ENCODE results near the gene ZNF280A. TPM values are rescaled to one million over a fixed set of nuclear protein-coding genes. Genes with fewer than 3 reads are reported as not detected.
"Not testable (repeated sequence)": the region's sequence is repeated elsewhere in the genome, so short reads cannot be mapped to it uniquely, and the experiment has no call there.

ZNF280A gene
- polyA plus RNA-seq, 3 donors, result 0.07 TPM; not detected in 2

DNA sequence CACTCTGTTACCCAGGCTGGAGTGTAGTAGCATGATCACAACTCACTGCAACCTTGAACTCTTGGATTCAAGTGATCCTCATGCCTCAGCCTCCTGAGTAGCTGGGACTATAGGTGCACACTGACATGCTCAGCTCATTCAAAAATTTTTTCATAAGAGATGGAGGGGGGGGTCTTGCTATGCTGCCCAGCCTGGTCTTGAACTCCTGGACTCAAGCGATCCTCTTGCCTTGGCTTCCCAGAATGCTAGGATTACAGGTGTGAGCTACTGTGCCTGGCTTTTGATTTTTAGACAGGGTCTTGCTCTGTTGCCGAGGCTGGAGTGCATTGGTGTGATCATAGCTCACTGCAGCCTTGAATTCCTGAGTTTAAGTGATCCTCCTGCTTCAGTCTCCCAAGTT, 25.0 kb upstream of the ZNF280A start:
- DNase-seq (ENCODE audit: low read depth in 3 of 3, low spot score in 2 of 3), result no peak

DNA sequence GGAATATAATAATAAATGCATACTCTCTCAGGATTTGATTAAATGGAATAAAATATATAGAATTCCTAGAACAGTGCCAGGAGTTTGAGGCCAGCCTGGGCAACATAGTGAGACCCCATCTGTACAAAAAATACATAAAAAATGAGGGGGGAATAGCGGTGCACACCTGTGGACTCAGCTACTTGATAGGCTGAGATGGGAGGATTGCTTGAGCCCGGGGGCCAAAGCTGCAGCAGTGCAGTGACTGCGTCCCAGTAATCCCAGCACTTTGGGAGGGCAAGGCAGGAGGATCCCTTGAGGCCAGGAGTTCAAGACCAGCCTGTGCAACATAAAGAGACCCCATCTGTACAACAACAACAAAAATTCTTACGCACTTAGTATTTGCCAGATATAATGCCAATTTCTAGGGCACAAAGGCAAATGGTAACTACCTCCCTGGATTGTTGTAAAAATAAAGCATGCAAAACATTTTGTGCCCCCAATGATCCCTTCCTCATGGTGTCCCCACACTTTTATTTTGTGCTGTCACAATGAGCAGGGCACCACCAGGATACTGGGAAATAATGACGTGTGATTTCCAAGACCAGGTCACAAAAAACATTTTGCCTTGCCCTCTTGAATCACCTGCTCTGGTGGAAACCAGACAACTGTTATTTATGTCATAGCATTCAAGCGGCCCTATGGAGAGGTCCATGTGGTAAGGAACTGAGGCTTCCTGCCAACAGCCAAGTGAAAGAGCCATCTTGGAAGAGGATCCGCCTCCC, 18.3 kb upstream of the ZNF280A start:
- DNase-seq (ENCODE audit: low read depth in 3 of 3, low spot score in 2 of 3), result no peak

DNA sequence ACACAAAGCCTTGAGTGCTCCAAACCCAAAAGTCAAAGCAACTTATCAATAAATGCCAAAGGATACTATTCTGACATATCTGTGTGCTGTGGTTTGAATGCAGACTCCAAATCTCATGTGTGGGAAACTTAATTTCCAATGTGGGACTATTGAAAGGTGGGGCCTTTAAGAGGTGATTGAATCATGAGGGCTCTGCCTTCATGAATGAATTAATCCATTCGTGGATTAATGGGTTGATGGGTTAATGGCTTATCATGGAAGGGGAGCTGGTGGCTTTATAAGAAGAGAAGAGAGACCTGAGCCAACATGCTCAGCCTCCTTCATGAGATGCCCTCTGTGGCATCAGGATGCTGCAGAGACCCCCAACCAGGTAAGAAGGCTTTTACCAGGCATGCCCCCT, 16.8 kb upstream of the ZNF280A start:
- no peak for DNase-seq (ENCODE audit: low read depth in 3 of 3, low spot score in 2 of 3)

DNA sequence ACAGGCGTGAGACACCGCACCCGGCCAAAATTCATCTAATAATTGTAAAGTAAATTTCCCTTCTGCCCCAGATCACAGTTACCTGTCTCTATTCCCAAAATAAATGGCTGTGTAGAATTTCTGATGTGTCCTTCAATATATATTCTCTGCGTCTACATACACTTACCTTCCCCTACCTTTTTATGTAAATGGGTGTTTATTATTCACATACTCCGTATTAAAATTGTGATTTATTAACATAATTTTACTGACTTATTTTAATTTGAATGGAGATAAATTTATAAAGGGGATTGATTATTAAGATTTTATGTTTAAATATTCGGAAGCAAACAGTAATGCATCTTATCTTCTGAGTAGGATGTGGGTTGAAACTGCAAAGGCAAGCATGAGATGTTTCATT, 16.4 kb upstream of the ZNF280A start:
- no peak for DNase-seq (ENCODE audit: low read depth in 3 of 3, low spot score in 2 of 3)

DNA sequence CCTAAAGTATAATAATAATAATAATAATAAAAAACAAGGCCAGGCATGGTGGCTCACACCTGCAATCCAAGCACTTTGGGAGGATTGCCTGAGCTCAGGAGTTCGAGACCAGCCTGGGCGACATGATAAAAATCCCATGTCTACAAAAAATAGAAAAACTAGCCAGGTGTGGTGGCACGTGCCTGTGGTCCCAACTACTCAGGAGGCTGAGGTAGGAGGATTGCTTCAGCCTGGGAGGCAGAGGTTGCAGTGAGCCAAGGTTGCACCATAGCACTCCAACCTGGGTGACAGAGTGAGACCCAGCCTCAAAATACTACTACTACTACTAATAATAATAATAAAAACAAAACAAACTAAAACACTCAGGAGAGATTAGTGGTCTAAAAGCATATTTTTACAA, 15.6 kb upstream of the ZNF280A start:
- no peak for DNase-seq (ENCODE audit: low read depth in 3 of 3, low spot score in 2 of 3)

DNA sequence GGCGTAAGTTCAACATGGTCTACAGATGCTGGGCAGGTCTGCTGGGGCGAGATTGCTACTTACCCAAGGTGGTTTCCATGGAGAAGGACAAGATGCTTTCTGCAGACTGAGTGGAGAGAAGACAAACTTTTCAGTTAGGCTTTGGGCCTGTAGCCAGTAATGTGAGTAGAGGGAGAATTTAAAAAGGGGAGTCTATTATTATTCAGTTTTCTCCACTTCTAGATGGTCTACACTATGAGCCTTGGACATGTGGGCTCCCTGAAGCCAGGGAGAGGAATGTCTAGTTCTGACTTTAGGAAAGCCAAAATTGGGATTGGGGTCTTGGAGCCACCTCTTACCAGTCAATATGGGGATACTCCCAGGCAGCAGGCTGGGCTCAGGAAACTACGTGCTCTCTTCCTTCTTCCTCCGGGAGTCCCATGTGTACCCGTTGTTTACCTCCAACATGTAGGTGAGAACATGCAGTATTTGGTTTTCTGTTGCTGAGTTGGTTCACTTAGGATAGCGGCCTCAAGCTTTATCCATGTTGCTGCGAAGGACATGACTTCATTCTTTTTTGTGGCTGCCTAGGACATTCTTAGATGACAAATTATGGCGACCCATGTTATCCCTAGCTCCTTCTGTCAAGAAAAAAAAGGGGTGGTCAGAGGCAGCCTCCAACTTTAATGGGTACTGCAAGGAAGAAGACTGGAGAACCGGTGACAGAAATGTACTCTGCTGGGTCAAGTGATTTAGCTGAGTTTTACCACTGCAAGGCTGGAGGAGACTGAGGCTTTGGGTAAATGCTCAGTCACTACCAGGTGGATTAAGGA, 14.7 kb upstream of the ZNF280A start:
- DNase-seq (ENCODE audit: low read depth in 3 of 3, low spot score in 2 of 3), result no peak

DNA sequence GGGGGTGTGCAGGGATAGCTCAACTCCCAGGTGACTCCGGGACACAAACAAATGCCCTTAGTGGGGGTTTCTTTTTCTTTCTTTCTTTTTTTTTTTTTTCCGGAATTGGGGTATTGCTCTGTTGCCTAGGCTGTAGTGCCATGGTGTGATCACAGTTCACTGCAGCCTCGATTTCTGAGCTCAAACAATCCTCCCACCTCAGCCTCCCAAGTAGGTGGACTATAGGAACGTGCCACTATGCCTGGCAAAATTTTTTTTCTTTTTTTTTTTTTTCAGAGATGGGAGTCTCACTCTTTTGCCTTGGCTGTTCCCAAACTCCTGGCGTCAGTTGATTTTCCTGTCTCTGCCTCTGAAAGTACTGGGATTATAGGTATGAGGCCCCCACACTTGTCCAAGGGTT, 13.8 kb upstream of the ZNF280A start:
- DNase-seq (ENCODE audit: low read depth in 3 of 3, low spot score in 2 of 3), result no peak

DNA sequence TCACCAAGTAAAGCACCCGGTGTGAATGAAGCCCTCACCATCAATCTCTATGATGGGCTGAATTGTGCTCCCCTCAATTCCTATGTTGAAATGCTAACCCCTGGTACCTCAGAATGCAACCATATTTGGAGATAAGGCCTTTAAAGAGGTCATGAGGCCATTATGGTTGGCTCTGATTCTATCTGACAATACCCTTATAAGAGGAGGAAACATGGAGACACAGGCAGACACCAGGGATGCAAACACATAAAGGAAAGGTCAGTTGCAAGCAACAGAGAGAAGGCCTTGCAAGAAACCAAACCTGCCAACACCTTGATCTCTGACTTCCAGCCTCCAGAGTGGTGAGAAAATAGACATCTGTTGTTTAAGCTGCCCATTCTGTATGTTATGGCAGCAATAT, 13.3 kb upstream of the ZNF280A start:
- DNase-seq (ENCODE audit: low read depth in 3 of 3, low spot score in 2 of 3), result no peak

DNA sequence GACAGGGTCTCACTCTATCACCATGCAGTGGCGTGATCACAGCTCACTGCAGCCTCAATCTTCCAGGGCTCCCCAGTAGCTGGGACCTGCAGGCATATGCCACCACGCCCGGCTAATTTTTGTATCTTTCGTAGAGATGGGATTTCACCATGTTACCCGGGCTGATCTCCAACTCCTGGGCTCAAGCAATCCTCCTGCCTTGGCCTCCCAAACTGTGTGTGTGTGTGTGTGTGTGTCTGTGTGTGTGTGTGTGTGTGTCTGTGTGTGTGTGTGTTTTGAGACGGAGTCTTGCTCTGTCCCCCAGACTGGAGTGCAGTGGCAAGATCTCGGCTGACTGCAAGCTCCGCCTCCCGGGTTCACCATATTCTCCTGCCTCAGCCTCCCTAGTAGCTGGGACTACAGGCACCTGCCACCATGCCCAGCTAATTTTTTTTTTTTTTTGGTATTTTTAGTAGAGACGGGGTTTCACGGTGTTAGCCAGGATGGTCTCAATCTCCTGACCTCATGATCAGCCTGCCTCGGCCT, 12.5 kb upstream of the ZNF280A start:
- not testable (repeated sequence) for DNase-seq (ENCODE audit: low read depth in 3 of 3, low spot score in 2 of 3)

DNA sequence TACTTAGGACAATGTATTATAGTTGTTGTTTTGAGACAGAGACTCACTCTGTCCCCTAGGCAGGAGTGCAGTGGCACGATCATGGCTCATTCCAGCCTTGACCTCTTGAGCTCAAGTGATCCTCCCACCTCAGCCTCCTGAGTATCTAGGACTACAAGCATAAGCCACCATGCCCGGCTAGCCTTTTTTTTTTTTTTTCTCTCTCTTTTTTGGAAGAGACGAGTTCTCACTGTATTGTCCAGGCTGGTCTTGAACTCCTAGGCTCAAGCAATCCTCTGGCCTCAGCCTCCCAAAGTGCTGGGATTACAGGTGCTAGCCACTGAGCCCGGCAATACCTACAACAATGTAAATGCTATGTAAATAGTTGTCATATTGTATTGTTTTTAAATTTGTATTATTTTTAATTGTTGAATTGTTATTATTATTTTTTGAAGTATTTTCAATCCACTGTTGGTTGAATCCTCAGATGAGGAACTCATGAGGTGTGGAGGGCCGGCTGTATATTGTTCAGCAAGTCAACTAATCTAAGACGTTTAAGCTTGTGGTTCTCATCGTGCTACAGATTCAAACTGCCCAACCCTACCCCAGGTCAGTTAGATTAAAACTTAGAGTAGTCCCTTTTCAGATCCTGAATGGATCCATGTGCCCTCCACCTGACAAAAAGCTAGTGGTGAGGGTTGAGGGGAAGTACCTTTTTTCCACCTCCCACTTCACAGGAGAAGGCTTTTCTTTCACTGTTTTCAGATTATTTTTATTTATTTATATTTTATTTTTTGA, 11.9 kb upstream of the ZNF280A start:
- no peak for DNase-seq (ENCODE audit: low read depth in 3 of 3, low spot score in 2 of 3)

DNA sequence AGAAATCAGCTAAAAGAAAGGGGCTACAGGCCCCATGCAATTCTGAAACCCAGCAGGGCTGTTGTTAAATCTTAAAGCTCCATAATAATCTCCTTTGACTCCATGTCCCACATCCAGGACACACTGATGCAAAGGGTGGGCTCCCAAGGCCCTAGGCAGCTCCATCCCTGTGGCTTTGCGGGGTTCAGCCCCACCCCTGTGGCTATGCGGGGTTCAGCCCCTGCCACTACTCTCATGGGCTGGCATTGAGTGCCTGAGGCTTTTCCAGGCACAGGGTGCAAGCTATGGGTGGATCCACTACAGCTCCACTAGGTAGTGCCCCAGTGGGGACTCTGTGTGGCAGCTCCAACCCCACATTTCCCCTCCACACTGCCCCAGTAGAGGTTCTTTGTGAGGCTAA, 8.7 kb upstream of the ZNF280A start:
- DNase-seq (ENCODE audit: low read depth in 3 of 3, low spot score in 2 of 3), result no peak

DNA sequence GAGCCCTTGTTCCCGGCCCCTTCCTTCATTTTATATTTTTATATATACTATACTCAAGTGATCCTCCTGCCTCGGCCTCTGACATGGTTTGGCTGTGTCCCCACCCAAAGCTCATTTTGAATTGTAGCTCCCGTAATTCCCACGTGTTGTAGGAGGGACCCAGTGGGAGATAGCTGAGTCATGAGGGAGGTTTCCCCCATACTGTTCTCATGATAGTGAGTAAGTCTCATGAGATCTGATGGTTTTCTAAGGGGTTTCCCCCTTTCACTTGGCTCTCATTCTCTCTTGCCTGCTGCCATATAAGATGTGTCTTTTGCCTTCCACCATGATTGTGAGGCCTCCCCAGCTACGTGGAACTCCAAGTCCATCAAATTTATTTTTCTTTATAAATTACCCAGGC, 7.2 kb upstream of the ZNF280A start:
- DNase-seq (ENCODE audit: low read depth in 3 of 3, low spot score in 2 of 3), result no peak

DNA sequence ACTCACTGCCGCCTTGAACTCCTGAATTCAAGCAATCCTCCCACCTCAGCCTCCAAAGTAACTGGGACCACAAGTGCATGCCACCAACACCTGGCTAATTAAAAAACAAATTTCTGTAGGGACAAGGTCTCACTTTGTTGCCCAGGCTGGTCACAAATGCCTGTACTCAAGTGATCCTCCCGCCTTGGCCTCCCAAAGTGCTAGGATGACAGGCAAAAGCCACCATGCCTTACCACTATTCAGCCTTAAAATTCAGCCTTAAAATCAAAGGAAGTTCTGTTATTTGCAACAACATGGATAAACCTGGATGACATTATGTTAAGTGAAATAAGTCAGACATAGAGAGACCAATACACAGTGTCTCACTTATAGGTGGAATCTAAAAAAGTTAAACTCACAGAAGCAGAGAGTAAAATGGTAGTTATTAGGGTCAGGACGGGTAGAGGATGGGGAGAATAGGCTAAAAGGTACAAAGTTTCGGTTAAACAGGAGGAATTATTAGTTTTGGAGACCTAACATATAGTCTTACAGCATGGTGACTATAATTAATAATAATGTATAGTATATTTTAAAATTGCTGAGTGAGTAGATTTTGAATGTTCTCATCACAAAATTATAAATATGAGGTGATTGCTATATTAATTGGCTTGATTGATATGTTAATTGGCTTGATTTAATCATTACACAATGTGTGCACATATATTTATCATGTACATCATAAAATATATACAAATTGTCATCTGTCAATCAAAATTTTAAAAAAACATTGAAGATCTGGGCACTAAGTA, 6.2 kb upstream of the ZNF280A start:
- DNase-seq (ENCODE audit: low read depth in 3 of 3, low spot score in 2 of 3), result no peak

DNA sequence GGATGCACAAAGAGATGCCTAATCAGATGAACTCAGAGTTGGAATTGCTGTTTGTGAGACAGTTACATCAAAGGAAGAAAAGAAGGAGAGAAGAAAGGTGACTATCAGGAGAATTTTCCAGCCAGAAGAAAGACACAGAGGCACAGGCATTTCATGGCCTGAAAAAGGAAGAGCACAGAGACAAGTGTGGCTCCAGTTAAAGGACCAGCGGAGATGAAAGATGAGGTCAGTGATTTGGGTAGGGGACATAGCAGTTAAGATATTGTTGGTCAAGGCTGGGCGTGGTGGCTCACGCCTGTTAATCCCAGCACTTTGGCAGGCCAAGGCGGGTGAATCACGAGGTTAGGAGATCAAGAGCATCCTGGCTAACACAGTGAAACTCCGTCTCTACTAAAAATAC, 3.4 kb upstream of the ZNF280A start:
- DNase-seq (ENCODE audit: low read depth in 3 of 3, low spot score in 2 of 3), result no peak

DNA sequence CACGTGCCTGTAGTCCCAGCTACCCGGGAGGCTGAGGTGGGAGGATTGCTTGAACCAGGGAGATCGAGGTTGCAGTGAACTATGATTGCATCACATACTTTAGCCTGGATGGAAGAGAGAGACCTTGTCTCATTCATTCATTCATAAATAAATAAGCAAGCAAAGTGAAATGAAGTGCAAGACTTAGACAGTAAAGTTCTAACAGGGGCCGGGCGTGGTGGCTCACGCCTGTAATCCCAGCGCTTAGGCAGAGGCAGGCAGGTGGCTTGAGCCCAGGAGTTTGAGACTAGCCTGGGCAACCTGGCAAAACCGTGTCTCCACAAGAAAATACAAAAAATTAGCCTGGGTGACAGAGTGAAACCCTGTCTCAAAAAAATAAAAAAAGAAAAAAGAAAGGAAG, 1.6 kb upstream of the ZNF280A start:
- no peak for DNase-seq (ENCODE audit: low read depth in 3 of 3, low spot score in 2 of 3)

DNA sequence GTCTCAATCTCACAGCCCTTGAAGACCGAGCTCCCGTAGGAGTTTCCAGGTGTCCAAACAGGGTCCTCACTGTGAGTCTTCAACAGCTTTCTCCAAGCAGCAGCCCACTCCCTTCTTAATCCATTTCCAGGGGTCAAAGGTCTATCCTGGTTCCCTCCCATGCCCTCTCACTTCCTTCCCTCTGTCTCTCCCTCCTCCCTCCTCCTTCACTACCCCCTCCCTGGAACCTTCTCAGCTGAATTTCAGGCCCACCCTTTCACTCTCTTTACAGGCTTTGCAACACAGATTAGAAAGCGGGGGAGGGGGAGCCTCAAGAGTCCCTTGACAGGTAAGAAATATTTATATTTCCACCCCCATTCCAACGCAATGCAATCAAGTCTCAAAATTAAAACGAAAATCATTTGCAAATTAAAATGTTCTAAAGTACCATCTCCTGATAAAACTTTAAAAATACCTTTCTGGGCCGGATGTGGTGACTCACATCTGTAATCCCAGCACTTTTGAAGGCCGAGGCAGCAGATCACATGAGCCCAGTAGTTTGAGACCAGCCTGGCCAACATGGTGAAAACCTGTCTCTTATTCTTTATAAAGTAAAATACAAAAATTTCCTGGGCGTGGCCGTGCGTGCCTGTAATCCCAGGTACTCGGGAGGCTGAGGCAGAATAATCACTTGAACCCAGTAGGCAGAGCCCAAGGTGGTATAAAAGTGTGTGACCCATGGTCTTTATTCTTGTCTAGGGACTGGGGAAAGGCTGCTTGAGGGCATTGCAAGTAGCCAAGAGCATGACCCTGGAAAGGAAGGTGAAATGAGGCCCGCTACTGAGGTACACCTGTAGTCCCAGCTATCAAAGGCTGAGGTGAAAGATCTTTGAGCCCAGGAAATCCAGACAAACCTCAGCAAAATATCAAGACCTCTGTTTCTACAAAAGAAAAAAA, 865 bp upstream of the ZNF280A start:
- DNase-seq (ENCODE audit: low read depth in 3 of 3, low spot score in 2 of 3), result no peak

DNA sequence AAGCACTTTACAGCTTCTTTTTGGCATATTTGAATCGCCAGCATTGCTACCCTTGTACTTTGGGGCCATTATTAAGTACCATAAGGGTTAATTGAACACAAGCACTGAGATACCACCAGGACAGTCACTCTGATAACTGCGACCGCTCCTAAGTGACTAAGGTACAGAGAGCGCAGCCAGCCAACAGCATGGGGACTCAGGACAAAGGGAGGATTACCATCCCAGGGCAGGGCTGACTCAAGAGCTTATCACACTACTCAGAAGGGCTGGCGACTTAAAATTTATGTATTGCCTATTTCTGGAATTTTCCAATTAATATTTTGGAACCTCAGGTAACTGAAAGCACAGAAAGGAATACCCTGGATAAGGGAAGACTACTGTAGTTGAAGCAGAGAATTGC, 479 bp downstream of the ZNF280A start:
- DNase-seq (ENCODE audit: low read depth in 3 of 3, low spot score in 2 of 3), result no peak

DNA sequence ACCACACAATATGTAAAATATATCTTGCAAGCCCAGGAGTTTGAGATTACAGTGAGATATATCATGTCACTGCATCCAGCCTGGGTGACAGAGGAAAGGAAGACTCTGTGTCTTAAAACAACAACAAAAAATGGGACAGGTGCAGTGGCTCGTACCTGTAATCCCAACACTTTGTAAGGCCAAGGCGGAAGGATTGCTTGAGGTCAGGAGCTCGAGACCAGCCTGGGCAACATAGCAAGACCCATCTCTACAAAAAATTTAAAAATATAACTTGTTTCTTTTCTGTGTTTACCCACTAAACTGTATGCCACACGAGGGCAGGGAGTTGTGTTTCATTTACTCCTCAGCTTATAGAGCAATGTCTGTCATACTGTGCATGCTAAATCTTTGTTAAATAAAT, 3.1 kb downstream of the ZNF280A start:
- DNase-seq (ENCODE audit: low read depth in 3 of 3, low spot score in 2 of 3), result no peak

DNA sequence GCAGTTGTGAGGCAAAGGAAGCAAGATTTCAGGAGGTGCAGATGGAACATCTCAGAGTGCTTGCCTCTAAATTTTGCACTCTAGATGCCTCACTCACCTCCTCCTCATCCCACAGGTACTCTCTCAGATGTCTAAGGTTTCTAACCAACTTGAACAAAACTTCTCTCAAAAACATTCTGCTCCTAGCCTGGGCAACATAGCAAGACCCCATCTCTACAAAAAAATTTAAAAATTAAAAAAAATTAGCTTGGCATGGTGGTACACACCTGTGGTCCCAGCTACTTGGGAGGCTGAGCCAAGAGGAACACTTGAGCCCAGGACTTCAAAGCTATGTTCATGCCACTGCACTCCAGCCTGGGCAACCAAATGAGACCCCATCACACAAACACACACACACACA, 4.2 kb downstream of the ZNF280A start:
- no peak for DNase-seq (ENCODE audit: low read depth in 3 of 3, low spot score in 2 of 3)
